IPS DF 19.7 (cell line): Measurements from ENCODE around the gene CTIF.

Source experiments
- DNase-seq: peaks from one replicate; pipeline ENCODE4 v3.0.0-alpha.2; 2013; ENCODE audit warnings: low read depth, low spot score

CTIF gene

GRCh38 chr18:48533340-48534070 lies 5.3 kb upstream of the CTIF start:
- no peak for DNase-seq

GRCh38 chr18:48534364-48534763 lies 4.5 kb upstream of the CTIF start:
- no peak for DNase-seq

GRCh38 chr18:48535956-48536355 lies 2.9 kb upstream of the CTIF start:
- DNase-seq, result no peak

GRCh38 chr18:48536516-48536915 lies 2.3 kb upstream of the CTIF start:
- no peak for DNase-seq

- DNase-seq, result no peak
Measured at GRCh38 chr18:48539406-48540250, 797 bp downstream of the CTIF start.

- no peak for DNase-seq
Measured at GRCh38 chr18:48540251-48541025, 1.6 kb downstream of the CTIF start.

GRCh38 chr18:48541026-48541746 lies 2.4 kb downstream of the CTIF start:
- DNase-seq, result no peak

- DNase-seq, result no peak
Measured at GRCh38 chr18:48541747-48542400, 3.0 kb downstream of the CTIF start.

GRCh38 chr18:48542513-48543181 lies 3.8 kb downstream of the CTIF start:
- no peak for DNase-seq

- DNase-seq, result no peak
Measured at GRCh38 chr18:48543228-48543627, 4.4 kb downstream of the CTIF start.

GRCh38 chr18:48544116-48544515 lies 5.3 kb downstream of the CTIF start:
- DNase-seq, result no peak

- DNase-seq, result no peak
Measured at GRCh38 chr18:48544661-48545415, 6.0 kb downstream of the CTIF start.

- no peak for DNase-seq
Measured at GRCh38 chr18:48545757-48546321, 7.0 kb downstream of the CTIF start.

- DNase-seq, result no peak
Measured at GRCh38 chr18:48546396-48546795, 7.6 kb downstream of the CTIF start.

- DNase-seq, result no peak
Measured at GRCh38 chr18:48547531-48547981, 8.7 kb downstream of the CTIF start.

GRCh38 chr18:48548011-48548771 lies 9.4 kb downstream of the CTIF start:
- no peak for DNase-seq

GRCh38 chr18:48548921-48549320 lies 10.1 kb downstream of the CTIF start:
- no peak for DNase-seq

GRCh38 chr18:48550101-48550729 lies 11.4 kb downstream of the CTIF start:
- DNase-seq, result no peak
